ENCODE data around the gene IL19.
"Not testable (repeated sequence)": the region's sequence is repeated elsewhere in the genome, so short reads cannot be mapped to it uniquely, and the experiment has no call there.

IL19 gene

GRCh38 chr1:206834217-206834616 lies 63.6 kb downstream of the IL19 start:
- DNase-seq: no peak

- peak; percentile 85 to 93 (median 90) for DNase-seq
Observed at GRCh38 chr1:206834711-206835110, 64.1 kb downstream of the IL19 start.

GRCh38 chr1:206835186-206835585 lies 64.6 kb downstream of the IL19 start:
- DNase-seq: no peak

- DNase-seq: no peak
Observed at GRCh38 chr1:206836111-206836510, 65.5 kb downstream of the IL19 start.

GRCh38 chr1:206839006-206839560 lies 68.5 kb downstream of the IL19 start:
- DNase-seq: no peak

- DNase-seq: no peak
Observed at GRCh38 chr1:206839857-206840256, 69.3 kb downstream of the IL19 start.

GRCh38 chr1:206841609-206842323 lies 71.2 kb downstream of the IL19 start:
- no peak for DNase-seq

GRCh38 chr1:206842854-206843253 lies 72.3 kb downstream of the IL19 start:
- DNase-seq: no peak

GRCh38 chr1:206843626-206844025 lies 73.1 kb downstream of the IL19 start:
- no peak for DNase-seq

- no peak for DNase-seq
Observed at GRCh38 chr1:206846487-206846886, 75.9 kb downstream of the IL19 start.

GRCh38 chr1:206847337-206847834 lies 76.8 kb downstream of the IL19 start:
- no peak for DNase-seq

GRCh38 chr1:206847946-206848345 lies 77.4 kb downstream of the IL19 start:
- no peak for DNase-seq

GRCh38 chr1:206850401-206850800 lies 79.8 kb downstream of the IL19 start:
- DNase-seq: no peak

- DNase-seq: peak; percentile 69 to 93 (median 91)
Observed at GRCh38 chr1:206851341-206852010, 80.9 kb downstream of the IL19 start.

GRCh38 chr1:206852662-206853061 lies 82.1 kb downstream of the IL19 start:
- not testable (repeated sequence) for DNase-seq

GRCh38 chr1:206853696-206854095 lies 83.1 kb downstream of the IL19 start:
- not testable (repeated sequence) for DNase-seq

- peak in 1 of 3 donors; percentile 29 for DNase-seq
Observed at GRCh38 chr1:206854401-206855129, 84.0 kb downstream of the IL19 start.

GRCh38 chr1:206855859-206856258 lies 85.3 kb downstream of the IL19 start:
- no peak for DNase-seq

GRCh38 chr1:206856674-206857464 lies 86.3 kb downstream of the IL19 start:
- DNase-seq: no peak

GRCh38 chr1:206859082-206859521 lies 88.5 kb downstream of the IL19 start:
- DNase-seq: peak; percentile 81 to 92 (median 89)

- no peak for DNase-seq
Observed at GRCh38 chr1:206860165-206860564, 89.6 kb downstream of the IL19 start.

- DNase-seq: no peak
Observed at GRCh38 chr1:206863266-206863665, 92.7 kb downstream of the IL19 start.

Data from suppressor macrophage treated with lipopolysaccharide for 1 hour (primary cell).